CD4-positive, alpha-beta T cell treated with Interleukin-6 for 4 hours (primary cell): ENCODE measurements around the gene RLN1.
"Not testable (repeated sequence)": the region's sequence is repeated elsewhere in the genome, so short reads cannot be mapped to it uniquely, and the experiment has no call there.

Experiments used
- DNase-seq: peaks from one replicate; pipeline ENCODE4 v3.0.0-alpha.2; 2020; ENCODE audit warnings: mixed read lengths

Gene RLN1

DNA sequence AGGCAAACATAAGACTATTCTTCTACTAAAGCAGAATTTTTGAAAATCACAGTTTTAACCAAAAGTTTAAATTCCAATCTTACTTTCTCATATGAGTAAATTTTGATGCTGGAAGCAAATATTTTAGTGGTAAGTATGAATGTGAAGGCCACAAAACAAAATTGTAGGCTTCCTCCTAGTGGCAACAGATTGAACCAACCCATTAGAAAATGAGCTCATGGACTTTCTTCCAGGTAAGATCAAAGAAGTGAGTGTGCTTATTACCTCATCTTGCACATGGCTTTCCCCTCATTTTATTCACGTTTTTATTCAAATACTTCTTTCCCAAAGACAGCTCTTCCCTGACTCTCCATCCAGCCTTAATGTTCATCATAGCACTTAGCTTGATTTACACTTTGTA, 18.6 kb downstream of the RLN1 start:
- DNase-seq: no peak

DNA sequence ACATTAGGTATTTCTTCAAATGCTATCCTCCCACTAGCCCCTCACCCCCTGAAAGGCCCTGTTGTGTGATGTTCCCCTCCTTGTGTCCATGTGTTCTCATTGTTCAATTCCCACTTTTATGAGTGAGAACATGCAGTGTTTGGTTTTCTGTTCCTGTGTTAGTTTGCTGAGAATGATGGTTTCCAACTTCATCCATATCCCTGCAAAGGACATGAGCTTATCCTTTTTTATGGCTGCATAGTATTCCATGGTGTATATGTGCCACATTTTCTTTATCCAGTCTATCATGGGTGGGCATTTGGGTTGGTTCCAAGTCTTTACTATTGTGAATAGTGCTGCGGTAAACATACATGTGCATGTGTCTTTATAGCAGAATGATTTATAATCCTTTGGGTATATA, 23.3 kb downstream of the RLN1 start:
- not testable (repeated sequence) for DNase-seq

DNA sequence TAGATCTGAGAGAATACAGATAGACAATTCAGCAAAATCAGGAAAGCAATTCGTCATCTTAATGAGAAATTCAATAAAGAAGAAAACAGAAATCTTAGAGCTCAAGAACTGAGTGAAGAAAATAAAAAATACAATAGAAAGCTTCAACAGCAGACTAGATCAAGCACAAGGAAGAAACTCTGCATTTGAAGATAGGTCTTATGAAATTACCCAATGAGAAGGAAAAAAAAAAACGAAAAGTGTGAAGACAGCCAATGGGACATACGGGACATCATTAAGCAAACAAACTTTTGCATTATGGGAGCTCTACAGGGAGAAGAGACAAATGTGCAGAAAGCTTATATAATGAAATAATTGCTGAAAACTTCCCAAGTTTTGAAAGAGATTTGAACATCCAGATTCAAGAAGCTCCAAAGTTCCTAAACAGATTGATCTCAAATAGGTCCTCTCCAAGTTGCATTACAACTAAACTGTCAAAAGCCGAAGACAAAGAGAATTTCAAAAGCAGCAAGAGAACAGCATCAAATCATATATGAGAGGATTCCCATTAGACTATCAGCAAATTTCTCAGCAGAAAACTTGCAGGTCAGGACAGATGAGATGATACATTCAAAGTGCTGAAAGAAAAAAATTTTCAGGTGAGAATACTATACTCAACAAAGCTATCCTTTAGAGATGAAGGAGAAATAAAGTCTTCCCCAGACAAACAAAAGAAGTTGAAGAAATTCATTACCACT, 24.3 kb downstream of the RLN1 start:
- no peak for DNase-seq

DNA sequence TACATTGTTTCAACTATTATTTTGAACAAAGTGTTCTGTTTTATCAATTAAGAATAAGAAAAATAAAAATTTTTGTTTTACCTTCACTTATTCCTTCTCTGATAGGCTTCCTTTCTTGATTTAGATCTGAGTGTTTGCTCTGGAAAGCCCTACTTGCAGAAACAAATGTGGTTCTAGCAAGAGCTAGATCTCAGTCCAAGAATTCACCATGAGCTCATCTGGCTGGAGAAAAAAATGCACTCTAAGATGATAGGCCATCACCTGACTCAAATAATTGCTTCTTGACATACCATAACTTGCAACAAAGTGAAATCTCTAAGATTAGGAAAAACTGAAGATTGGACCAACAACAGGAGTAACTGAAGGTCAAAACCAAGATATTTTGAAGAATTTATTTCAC, 28.8 kb downstream of the RLN1 start:
- DNase-seq: no peak

DNA sequence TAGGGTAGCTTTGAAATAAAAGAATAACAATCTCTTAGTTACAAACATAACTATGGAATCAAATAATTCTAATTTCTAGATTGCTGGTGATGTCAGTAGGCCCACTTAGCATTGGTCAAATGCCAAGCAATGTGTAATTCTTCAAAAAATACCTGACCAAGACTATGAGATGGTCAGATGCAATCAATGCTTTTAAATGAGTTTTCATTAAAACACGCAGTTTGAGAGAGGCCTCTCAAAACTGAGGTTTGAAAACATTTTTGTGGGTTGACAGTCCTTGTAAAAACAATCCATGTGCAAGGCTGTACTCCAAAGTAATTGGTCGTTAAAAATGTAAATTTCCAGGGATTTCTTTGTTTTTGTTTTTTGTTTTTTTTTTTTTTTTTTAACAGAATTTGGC, 33.9 kb downstream of the RLN1 start:
- no peak for DNase-seq

DNA sequence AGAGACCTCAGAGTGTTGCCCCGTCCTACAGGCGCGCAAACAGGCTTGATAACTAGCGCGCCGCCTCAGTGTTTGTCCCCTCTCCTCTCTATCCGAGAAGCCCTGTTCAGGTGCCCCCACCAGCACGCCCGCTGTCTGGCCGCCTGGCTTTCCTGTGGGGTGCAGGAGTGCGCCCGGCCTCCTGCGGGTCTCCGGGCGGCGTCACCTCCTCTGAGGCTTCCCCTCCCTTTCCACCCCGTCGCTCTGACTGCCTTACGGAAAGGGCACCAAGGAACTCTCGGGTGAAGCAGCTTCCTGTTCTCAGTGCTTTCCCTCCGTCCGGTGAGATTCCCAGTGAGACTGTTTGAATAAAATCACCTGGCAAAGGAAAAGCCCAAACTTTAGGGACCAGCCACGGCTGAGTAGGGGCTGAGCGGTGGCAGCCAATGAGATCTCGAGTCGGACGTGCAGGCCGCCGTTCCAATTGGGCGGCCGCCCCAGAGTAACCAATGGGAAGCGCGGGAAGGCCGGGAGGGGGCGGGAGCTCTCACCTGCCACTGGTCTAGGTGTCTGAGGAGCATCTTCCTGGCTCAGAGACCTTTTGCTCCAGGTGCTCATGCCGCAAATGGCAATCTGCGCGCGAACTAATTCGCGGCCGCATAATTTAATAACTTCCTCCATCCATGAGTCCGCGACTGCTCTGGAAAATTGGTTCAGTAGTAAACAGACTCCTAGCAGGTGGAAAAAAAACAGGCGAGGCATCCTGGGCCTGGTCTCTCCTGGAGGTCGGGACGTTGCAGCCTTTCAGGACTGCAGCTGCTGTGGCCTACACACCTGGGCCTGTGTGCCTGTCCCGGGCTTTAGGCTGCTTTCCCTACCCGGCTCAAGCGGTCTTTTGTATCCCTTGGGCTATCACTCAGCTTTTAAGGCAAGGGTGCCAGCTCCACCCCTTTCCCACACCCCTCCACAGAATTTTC, 35.6 kb downstream of the RLN1 start, which contains the start of gene RLN2:
Gene RLN2 (minus strand): TSS at position 877 of the 956 bp plus-strand sequence. CDS start 136 bp downstream, at position 741.
- DNase-seq: peak; percentile 12

DNA sequence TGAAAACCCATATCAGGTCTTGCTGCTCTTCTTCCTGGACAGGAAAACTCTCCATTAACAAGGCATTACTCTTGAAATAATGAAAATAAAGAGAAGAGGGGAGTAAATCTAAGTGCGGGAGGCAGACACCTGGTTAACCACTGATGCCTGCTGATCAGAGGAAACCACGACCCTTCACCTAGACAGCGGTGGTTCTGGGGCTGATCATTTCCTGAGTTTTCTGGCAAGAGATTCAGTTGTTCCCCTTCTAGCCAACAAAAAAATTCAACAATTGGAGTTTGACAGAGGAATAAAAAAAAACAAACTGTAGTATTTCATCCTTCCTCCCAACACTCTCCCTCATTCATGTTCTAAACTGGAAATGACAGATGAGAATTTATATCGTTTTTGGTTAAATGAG, 38.1 kb downstream of the RLN1 start:
- peak; percentile 48 for DNase-seq

DNA sequence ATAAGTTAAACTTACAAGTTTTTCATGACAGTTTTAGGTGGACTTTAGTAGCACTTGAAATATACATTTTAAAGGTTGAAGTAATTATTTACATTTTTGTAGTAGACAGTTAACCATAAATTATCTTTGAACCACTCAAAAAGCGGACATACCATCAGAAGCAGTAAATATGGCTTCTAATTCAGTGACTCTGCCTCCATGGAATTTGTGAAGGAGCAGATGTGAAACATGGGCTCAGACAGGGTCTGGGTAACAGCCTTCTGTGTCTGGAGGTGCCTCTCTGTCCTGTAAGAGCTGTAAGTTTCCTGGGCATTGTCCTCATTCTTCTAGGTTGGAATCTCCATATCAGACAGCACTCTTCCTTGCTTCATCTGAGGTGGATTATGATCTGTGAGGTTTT, 47.5 kb downstream of the RLN1 start:
- DNase-seq: no peak

DNA sequence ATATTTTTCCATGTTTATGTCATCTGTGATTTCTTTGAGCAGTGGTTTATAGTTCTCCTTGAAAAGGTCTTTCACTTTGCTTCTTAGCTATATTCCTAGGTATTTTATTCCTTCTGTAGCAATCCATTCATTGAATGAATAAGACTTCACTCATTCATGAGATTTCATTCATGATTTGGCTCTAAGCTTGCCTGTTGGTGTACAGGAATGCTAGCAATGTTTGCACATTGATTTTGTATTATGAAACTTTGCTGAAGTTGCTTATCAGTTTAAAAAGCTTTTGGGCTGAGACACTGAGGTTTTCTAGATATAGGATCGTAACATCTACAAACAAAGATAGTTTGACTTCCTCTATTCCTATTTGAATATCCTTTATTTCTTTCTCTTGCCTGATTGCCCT, 51.1 kb downstream of the RLN1 start:
- no peak for DNase-seq

DNA sequence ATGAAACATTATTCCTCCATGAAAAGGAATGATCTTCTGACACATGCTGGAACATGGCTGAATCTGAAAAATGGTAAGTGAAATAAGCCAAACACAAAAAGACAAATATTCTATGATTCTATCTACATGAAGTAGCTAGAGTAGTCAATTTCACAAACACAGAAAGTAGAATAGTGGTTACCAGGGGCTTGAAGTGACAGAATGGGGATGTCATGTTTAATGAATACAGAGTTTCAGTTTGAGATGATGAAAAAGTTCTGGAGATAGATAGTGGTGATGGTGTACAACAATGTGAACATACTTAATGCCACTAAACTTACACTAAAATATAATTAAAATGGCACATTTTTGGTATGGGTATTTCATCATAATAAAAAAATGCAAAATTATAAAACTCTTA, 53.4 kb downstream of the RLN1 start:
- DNase-seq: no peak
